Measurements from ENCODE around the gene GLYR1. TPM values are rescaled to one million over a fixed set of nuclear protein-coding genes. Genes with fewer than 3 reads are reported as not detected.

The GLYR1 gene
- total RNA-seq, 1 experiment from 2014 or later, result 111 TPM

- H3K27ac ChIP-seq (ENCODE audit: low read length), result peak overlapping the region; percentile 81
- peak overlapping the region; percentile 66 to 70 for H3K4me3 ChIP-seq (ENCODE audit: low read depth in 2 of 2, low read length in 2 of 2)
- in situ Hi-C loops (cut with HindIII; ENCODE audit: low pct_unique_long_range_greater_than_20kb, low sequenced_read_pairs), result no loop called here
- no peak for TF ChIP-seq REST (IDR thresholded peaks at IDR 0.05; ENCODE audit: insufficient read depth in 1 of 2, low read depth in 2 of 2, low read length in 1 of 2)
- TF ChIP-seq POLR2AphosphoS5 (IDR thresholded peaks at IDR 0.05; ENCODE audit: low read depth, low read length), result no peak
- no peak for TF ChIP-seq CTCF (IDR thresholded peaks at IDR 0.05)
- TF ChIP-seq SIN3A (IDR thresholded peaks at IDR 0.05; ENCODE audit: borderline replicate concordance, insufficient read depth, low read depth, low read length), result no peak
- no peak for TF ChIP-seq TCF7L2 (IDR thresholded peaks at IDR 0.05; ENCODE audit: low read depth, low read length)
- H3K27me3 ChIP-seq (ENCODE audit: control insufficient read depth, insufficient read depth, low read length), result no peaks in the 10 kb centered on the region
- intact Hi-C loops (cut with micrococcal nuclease; ENCODE audit: unreplicated experiment), result no loop called here
- peaks cover 27% of the 10 kb centered on the region for H3K4me1 ChIP-seq (ENCODE audit: control insufficient read depth, insufficient read depth, low read length)
- ATAC-seq, result no peak
- H3K36me3 ChIP-seq (ENCODE audit: control insufficient read depth, insufficient read depth, low read length), result no peaks in the 10 kb centered on the region
- no peak for DNase-seq (ENCODE audit: low read depth, low spot score)
- ChIA-PET CTCF (no interaction called here), POLR2A (no interaction called here)
- no TSS peak for BruUV-seq (replicated peaks)
- no peaks in the 10 kb centered on the region for H3K9me3 ChIP-seq (ENCODE audit: control insufficient read depth, insufficient read depth, low read depth, low read length)
Measured at GRCh38 chr16:4801051-4801961, 45.8 kb downstream of the GLYR1 start.

GRCh38 chr16:4800290-4801041 is 46.6 kb downstream of the GLYR1 start:
- no peaks in the 10 kb centered on the region for H3K27me3 ChIP-seq (ENCODE audit: control insufficient read depth, insufficient read depth, low read length)
- no peaks in the 10 kb centered on the region for H3K9me3 ChIP-seq (ENCODE audit: control insufficient read depth, insufficient read depth, low read depth, low read length)
- BruUV-seq (replicated peaks), result no TSS peak
- DNase-seq (ENCODE audit: low read depth, low spot score) (no peak), ATAC-seq (no peak)
- H3K27ac ChIP-seq (ENCODE audit: low read length), result no peak overlapping the region
- ChIA-PET CTCF (no interaction called here), POLR2A (no interaction called here)
- H3K4me3 ChIP-seq (ENCODE audit: low read depth in 2 of 2, low read length in 2 of 2), result no peak overlapping the region
- in situ Hi-C loops (cut with HindIII; ENCODE audit: low pct_unique_long_range_greater_than_20kb, low sequenced_read_pairs) (no loop called here), intact Hi-C loops (cut with micrococcal nuclease; ENCODE audit: unreplicated experiment) (no loop called here)
- peaks cover 27% of the 10 kb centered on the region for H3K4me1 ChIP-seq (ENCODE audit: control insufficient read depth, insufficient read depth, low read length)
- no peaks in the 10 kb centered on the region for H3K36me3 ChIP-seq (ENCODE audit: control insufficient read depth, insufficient read depth, low read length)
- TF ChIP-seq REST (IDR thresholded peaks at IDR 0.05; ENCODE audit: insufficient read depth in 1 of 2, low read depth in 2 of 2, low read length in 1 of 2), result no peak
- no peak for TF ChIP-seq TCF7L2 (IDR thresholded peaks at IDR 0.05; ENCODE audit: low read depth, low read length)
- no peak for TF ChIP-seq CTCF (IDR thresholded peaks at IDR 0.05)
